Superior temporal gyrus (tissue), 1 donor: ENCODE results near the gene SYT17.
"Not testable (repeated sequence)": the region's sequence is repeated elsewhere in the genome, so short reads cannot be mapped to it uniquely, and the experiment has no call there.

Source experiments
- DNase-seq: peaks from one replicate; pipeline ENCODE4 v3.0.0-alpha.2; 2016; ENCODE audit errors: extremely low spot score

Gene SYT17

GRCh38 chr16:19173649-19174383, 5.8 kb downstream of the SYT17 start:
- no peak for DNase-seq

- no peak for DNase-seq
Observed at GRCh38 chr16:19174478-19174877, 6.4 kb downstream of the SYT17 start.

GRCh38 chr16:19175492-19176262, 7.6 kb downstream of the SYT17 start:
- no peak for DNase-seq

GRCh38 chr16:19177111-19177739, 9.2 kb downstream of the SYT17 start:
- DNase-seq, result no peak

GRCh38 chr16:19179546-19180490, 11.8 kb downstream of the SYT17 start:
- DNase-seq, result peak; percentile 40

- no peak for DNase-seq
Observed at GRCh38 chr16:19180741-19181140, 12.7 kb downstream of the SYT17 start.

- no peak for DNase-seq
Observed at GRCh38 chr16:19182481-19182880, 14.4 kb downstream of the SYT17 start.

GRCh38 chr16:19183187-19183586, 15.1 kb downstream of the SYT17 start:
- no peak for DNase-seq

- DNase-seq, result no peak
Observed at GRCh38 chr16:19184823-19185509, 16.9 kb downstream of the SYT17 start.

GRCh38 chr16:19185510-19185851, 17.4 kb downstream of the SYT17 start:
- DNase-seq, result no peak

GRCh38 chr16:19186408-19186807, 18.4 kb downstream of the SYT17 start:
- DNase-seq, result no peak

- not testable (repeated sequence) for DNase-seq
Observed at GRCh38 chr16:19187961-19188360, 19.9 kb downstream of the SYT17 start.

- DNase-seq, result no peak
Observed at GRCh38 chr16:19188406-19188805, 20.4 kb downstream of the SYT17 start.

- no peak for DNase-seq
Observed at GRCh38 chr16:19192865-19193264, 24.8 kb downstream of the SYT17 start.

GRCh38 chr16:19196871-19197270, 28.8 kb downstream of the SYT17 start:
- DNase-seq, result no peak

- no peak for DNase-seq
Observed at GRCh38 chr16:19203374-19203966, 35.4 kb downstream of the SYT17 start.

- DNase-seq, result peak; percentile 26
Observed at GRCh38 chr16:19210280-19210924, 42.4 kb downstream of the SYT17 start.

GRCh38 chr16:19210968-19211367, 42.9 kb downstream of the SYT17 start:
- DNase-seq, result no peak

GRCh38 chr16:19212059-19212458, 44.0 kb downstream of the SYT17 start:
- DNase-seq, result no peak

GRCh38 chr16:19213885-19214284, 45.8 kb downstream of the SYT17 start:
- DNase-seq, result no peak
